CD4-positive, alpha-beta T cell treated with Interleukin-15 for 1 hour (primary cell): ENCODE data around the gene KLF9.

ENCODE experiments used
- DNase-seq: peaks from one replicate; pipeline ENCODE4 v3.0.0-alpha.2; 2020

KLF9 gene

DNA sequence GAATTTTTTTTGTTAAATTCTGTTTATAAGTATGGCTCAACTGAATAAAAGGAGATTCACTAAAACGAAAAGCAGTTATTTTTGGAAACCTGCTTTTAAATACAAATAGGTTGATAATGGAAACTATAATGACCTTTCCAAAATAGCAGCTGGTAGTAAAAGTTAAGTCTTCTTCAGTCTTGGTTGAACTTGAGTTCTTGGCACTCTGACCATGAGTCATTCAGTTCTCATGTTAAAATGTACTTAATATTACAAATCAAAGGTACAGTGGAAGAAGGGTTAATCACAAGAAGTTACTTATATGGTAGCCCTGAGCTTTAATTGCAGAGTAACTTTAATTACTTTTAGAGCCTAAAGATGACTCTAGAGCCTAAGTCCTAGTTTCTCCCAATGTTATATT lies 62.1 kb downstream of the KLF9 start:
- no peak for DNase-seq

DNA sequence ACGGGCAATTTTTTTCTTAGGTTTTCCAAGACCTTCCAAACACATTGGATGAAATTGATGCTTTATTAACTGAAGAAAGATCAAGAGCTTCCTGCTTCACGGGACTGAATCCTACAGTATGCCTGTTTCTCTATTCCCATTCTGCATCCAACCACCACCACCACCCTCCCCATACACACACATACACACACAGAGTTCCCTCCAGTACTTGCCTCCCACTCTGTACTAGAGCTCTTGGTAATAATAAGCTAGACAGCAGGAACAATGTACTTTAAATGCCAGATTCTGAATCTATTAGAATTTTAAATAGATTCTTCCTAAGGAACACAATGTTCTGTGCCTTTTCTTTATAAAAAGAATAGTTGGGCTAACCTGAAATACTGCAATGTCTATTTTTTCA lies 67.4 kb downstream of the KLF9 start:
- no peak for DNase-seq

DNA sequence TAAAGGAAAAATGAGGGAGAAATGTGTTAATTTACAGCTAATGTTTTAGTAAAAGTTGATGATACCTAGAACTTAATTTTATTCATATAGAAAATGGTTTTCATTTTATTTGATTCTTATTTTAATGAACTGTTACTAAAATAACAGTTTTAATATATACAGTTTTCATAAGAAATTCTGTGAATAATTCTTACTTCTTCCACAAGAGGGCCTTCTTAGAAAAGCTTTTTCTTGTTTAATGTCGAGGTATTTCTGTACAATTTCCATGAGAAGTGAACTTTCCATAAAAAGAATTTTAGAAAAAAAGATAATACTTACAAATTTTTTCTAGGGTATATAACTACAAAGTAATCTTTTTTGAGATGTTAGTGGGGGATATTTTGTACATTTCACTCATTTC lies 73.9 kb downstream of the KLF9 start:
- no peak for DNase-seq
